ENCODE results near the gene LRRC75A.

The LRRC75A gene

GRCh38 chr17:16511593-16511992, 19.6 kb upstream of the LRRC75A start:
- DNase-seq (ENCODE audit: low read depth): no peak
- H3K4me3 ChIP-seq (replicated peaks; ENCODE audit: low read depth, low read length): no peak overlapping the region
- TF ChIP-seq CTCF (IDR thresholded peaks at IDR 0.05; ENCODE audit: low read length, missing control alignments): no peak

GRCh38 chr17:16507918-16508533, 16.0 kb upstream of the LRRC75A start:
- no peak for TF ChIP-seq CTCF (IDR thresholded peaks at IDR 0.05; ENCODE audit: low read length, missing control alignments)
- DNase-seq (ENCODE audit: low read depth): no peak
- H3K4me3 ChIP-seq (replicated peaks; ENCODE audit: low read depth, low read length): no peak overlapping the region

- DNase-seq (ENCODE audit: low read depth): no peak
- TF ChIP-seq CTCF (IDR thresholded peaks at IDR 0.05; ENCODE audit: low read length, missing control alignments): peak; percentile 10
- H3K4me3 ChIP-seq (replicated peaks; ENCODE audit: low read depth, low read length): no peak overlapping the region
These were observed 14.2 kb upstream of the LRRC75A start for GRCh38 chr17:16506188-16506587.

GRCh38 chr17:16504984-16505383, 13.0 kb upstream of the LRRC75A start:
- no peak for TF ChIP-seq CTCF (IDR thresholded peaks at IDR 0.05; ENCODE audit: low read length, missing control alignments)
- no peak overlapping the region for H3K4me3 ChIP-seq (replicated peaks; ENCODE audit: low read depth, low read length)

GRCh38 chr17:16496820-16497489, 5.0 kb upstream of the LRRC75A start:
- H3K4me3 ChIP-seq (replicated peaks; ENCODE audit: low read depth, low read length): no peak overlapping the region
- no peak for TF ChIP-seq CTCF (IDR thresholded peaks at IDR 0.05; ENCODE audit: low read length, missing control alignments)
- DNase-seq (ENCODE audit: low read depth): no peak

More at GRCh38 chr17:16504984-16505383, 13.0 kb upstream of the LRRC75A start:
- DNase-seq (ENCODE audit: low read depth): no peak

GRCh38 chr17:16495980-16496819, 4.2 kb upstream of the LRRC75A start:
- DNase-seq (ENCODE audit: low read depth): no peak

More at GRCh38 chr17:16495980-16496819, 4.2 kb upstream of the LRRC75A start:
- no peak for TF ChIP-seq CTCF (IDR thresholded peaks at IDR 0.05; ENCODE audit: low read length, missing control alignments)
- no peak overlapping the region for H3K4me3 ChIP-seq (replicated peaks; ENCODE audit: low read depth, low read length)
